ENCODE data around the gene SPEG. TPM values are rescaled to one million over a fixed set of nuclear protein-coding genes. Genes with fewer than 3 reads are reported as not detected.

The SPEG gene
- total and polyA plus RNA-seq, 2 donors (not counting 3 experiments of a cell fraction or from before 2014, with no cell fraction given), result 0.84 to 3.5 TPM

DNA sequence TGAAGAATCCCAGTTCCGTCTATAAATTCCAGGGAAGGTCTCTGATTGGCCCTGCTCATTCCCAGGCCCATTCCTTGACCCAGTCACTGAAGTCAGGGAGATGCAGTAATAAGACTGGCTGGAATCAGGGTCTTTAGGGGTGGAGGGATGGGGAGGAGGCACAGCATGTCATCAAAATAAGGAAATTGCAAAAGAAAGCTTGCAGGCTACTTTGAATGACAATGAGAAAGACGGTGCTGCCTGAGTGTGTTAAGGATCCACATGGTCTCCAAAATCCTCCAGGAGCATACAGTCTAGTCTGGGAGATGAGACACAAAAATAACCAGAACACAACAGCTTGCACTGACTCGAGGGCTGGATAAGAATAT lies 18.4 kb upstream of the SPEG start:
- Histone ChIP-seq H3K9ac (replicated peaks; ENCODE audit: extremely low read depth, insufficient read depth, low read length) (no peak overlapping the region), H3K4me3 (replicated peaks in 1 of 3; ENCODE audit: insufficient read depth in 1 of 3, low read depth in 1 of 3, low read length in 3 of 3) (no peak overlapping the region), H3K4me1 (ENCODE audit: control insufficient read depth, extremely low read depth, insufficient read depth, low read length) (no peaks in the 10 kb centered on the region), H3K27ac (ENCODE audit: insufficient read depth, low read depth, low read length) (no peak overlapping the region), H3K27me3 (ENCODE audit: control insufficient read depth in 2 of 2, insufficient read depth in 2 of 2, low read length in 2 of 2) (peaks cover 30% of the 10 kb centered on the region in 2 experiments), H2AFZ (ENCODE audit: low read depth, low read length) (no peak overlapping the region), H4K20me1 (replicated peaks; ENCODE audit: control insufficient read depth, extremely low read depth, insufficient read depth, low read length) (no peaks in the 10 kb centered on the region), H3K4me2 (ENCODE audit: insufficient read depth, low read length) (no peak overlapping the region), H3K9me3 (replicated peaks; ENCODE audit: control insufficient read depth, insufficient read depth, low read length) (no peaks in the 10 kb centered on the region), H3K79me2 (ENCODE audit: control insufficient read depth, insufficient read depth, low read length) (no peaks in the 10 kb centered on the region), H3K9me1 (replicated peaks; ENCODE audit: control insufficient read depth, extremely low read depth, insufficient read depth, low read length) (no peaks in the 10 kb centered on the region), H3K36me3 (ENCODE audit: control insufficient read depth in 2 of 2, extremely low read depth in 1 of 2, insufficient read depth in 2 of 2, low read length in 2 of 2) (no peaks in the 10 kb centered on the region)
- intact Hi-C loops (cut with micrococcal nuclease) (no loop called here), dilution Hi-C loops (cut with MboI; ENCODE audit: extremely low pct_ligation_motif_present, low sequenced_read_pairs) (no loop called here)
- ChIA-PET POLR2A (no interaction called here), CTCF (interaction anchor here (0.8 to 1.9 kb wide), 6 partner anchors 11 to 143 kb away, joined by 3 to 7 read pairs (median 3); no protein-coding TSS in a partner anchor)
- BruUV-seq (replicated peaks), result no TSS peak
- FAIRE-seq (no peak), DNase-seq (ENCODE audit: low read depth, low spot score) (no peak)
- TF ChIP-seq JUN (IDR thresholded peaks at IDR 0.05; ENCODE audit: borderline replicate concordance, insufficient read depth, insufficient read length, low read depth) (no peak), EZH2 (IDR thresholded peaks at IDR 0.05; ENCODE audit: borderline replicate concordance, low read depth, low read length, severe bottlenecking) (no peak), MYC (IDR thresholded peaks at IDR 0.05; ENCODE audit: low read depth, low read length) (no peak), POLR2AphosphoS5 (IDR thresholded peaks at IDR 0.05; ENCODE audit: insufficient read depth, low read depth, low read length) (no peak), FOS (IDR thresholded peaks at IDR 0.05; ENCODE audit: borderline replicate concordance, insufficient read depth, low read length) (no peak), GATA2 (IDR thresholded peaks at IDR 0.05; ENCODE audit: insufficient read depth, insufficient read length, low read depth, low read length) (no peak), POLR2A (IDR thresholded peaks at IDR 0.05; ENCODE audit: low read depth, low read length) (no peak)
- TF ChIP-seq, protein P1, sequence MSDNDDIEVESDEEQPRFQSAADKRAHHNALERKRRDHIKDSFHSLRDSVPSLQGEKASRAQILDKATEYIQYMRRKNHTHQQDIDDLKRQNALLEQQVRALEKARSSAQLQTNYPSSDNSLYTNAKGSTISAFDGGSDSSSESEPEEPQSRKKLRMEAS (IDR thresholded peaks at IDR 0.05; ENCODE audit: insufficient read depth, insufficient read length), result no peak
- TF ChIP-seq, protein P2, sequence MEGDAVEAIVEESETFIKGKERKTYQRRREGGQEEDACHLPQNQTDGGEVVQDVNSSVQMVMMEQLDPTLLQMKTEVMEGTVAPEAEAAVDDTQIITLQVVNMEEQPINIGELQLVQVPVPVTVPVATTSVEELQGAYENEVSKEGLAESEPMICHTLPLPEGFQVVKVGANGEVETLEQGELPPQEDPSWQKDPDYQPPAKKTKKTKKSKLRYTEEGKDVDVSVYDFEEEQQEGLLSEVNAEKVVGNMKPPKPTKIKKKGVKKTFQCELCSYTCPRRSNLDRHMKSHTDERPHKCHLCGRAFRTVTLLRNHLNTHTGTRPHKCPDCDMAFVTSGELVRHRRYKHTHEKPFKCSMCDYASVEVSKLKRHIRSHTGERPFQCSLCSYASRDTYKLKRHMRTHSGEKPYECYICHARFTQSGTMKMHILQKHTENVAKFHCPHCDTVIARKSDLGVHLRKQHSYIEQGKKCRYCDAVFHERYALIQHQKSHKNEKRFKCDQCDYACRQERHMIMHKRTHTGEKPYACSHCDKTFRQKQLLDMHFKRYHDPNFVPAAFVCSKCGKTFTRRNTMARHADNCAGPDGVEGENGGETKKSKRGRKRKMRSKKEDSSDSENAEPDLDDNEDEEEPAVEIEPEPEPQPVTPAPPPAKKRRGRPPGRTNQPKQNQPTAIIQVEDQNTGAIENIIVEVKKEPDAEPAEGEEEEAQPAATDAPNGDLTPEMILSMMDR (IDR thresholded peaks at IDR 0.05; ENCODE audit: extremely low read depth in 1 of 2, insufficient read depth in 1 of 2, low read depth in 1 of 2, low read length in 2 of 2), result no peak
